ENCODE data around the gene COMMD10. TPM values are rescaled to one million over a fixed set of nuclear protein-coding genes. Genes with fewer than 3 reads are reported as not detected.

COMMD10 gene
- total and polyA plus RNA-seq, 2 of the 8 experiments (the other 6 are each of a cell fraction or from before 2014, with no cell fraction given) = 16.5 to 43.4 TPM

DNA sequence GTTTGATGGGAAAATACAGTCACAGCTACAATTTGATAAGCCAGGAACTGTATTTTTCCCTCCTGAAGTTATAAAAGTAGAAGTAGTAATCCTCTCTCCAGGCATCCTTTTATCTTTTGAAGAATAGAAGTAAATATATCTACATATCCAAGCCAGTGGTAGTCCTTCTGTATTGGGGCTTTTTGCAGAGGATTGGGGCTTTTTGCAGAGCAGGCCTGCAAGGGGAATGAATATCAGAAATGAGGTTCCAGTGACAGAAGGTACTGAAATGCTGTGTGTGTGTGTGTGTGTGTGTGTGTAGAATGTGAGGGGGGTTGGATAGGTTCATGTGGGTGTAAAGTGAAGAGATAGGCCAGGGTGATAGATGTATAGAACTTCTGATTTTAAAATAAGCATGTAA is 127.4 kb downstream of the COMMD10 start:
- Histone ChIP-seq H3K4me3 (ENCODE audit: extremely low read depth in 1 of 4, insufficient read depth in 2 of 4, low read depth in 3 of 4, low read length in 4 of 4) (no peak overlapping the region), H4K91ac (replicated peaks; ENCODE audit: insufficient read length, low read length) (no peak overlapping the region), H3K4me2 (ENCODE audit: insufficient read depth in 1 of 2, low read depth in 2 of 2, low read length in 2 of 2) (no peak overlapping the region), H3K36me3 (ENCODE audit: control insufficient read depth in 2 of 4, insufficient read depth in 4 of 4, low read length in 3 of 4) (no peaks in the 10 kb centered on the region), H2BK120ac (replicated peaks; ENCODE audit: low read depth, low read length) (no peak overlapping the region), H3K27me3 (replicated peaks in 1 of 4; ENCODE audit: control insufficient read depth in 3 of 4, extremely low read depth in 1 of 4, insufficient read depth in 3 of 4, low read length in 3 of 4) (no peaks in the 10 kb centered on the region), H4K8ac (ENCODE audit: extremely low read depth, insufficient read depth, low read length) (no peak overlapping the region), H4K5ac (ENCODE audit: insufficient read length, low read depth, low read length) (no peak overlapping the region), H3K14ac (ENCODE audit: insufficient read length) (no peak overlapping the region), H4K20me1 (replicated peaks in 1 of 2; ENCODE audit: control insufficient read depth in 1 of 2, insufficient read depth in 2 of 2, low read length in 2 of 2) (no peaks in the 10 kb centered on the region), H3K9ac (replicated peaks in 1 of 4; ENCODE audit: extremely low read depth in 1 of 4, low read depth in 3 of 4, low read length in 3 of 4) (no peak overlapping the region), H3K4ac (replicated peaks; ENCODE audit: insufficient read length, low read depth, low read length) (no peak overlapping the region), H2AK5ac (ENCODE audit: low read depth, low read length) (no peak overlapping the region), H3K56ac (replicated peaks; ENCODE audit: insufficient read length, low read depth, low read length) (peak overlapping the region; percentile 39), H2AFZ (ENCODE audit: low read length) (no peak overlapping the region), H2BK20ac (ENCODE audit: low read length) (no peak overlapping the region), H3K27ac (ENCODE audit: low read depth, low read length) (no peak overlapping the region), H3K79me1 (ENCODE audit: low read depth, low read length) (no peaks in the 10 kb centered on the region), H3K4me1 (replicated peaks in 1 of 4; ENCODE audit: control insufficient read depth in 3 of 4, insufficient read depth in 4 of 4, low read length in 3 of 4) (peaks cover 0 to 2% (median 0%) of the 10 kb centered on the region in 4 experiments; a peak in 1 of 7 replicates), H2BK5ac (ENCODE audit: low read depth, low read length) (no peak overlapping the region), H3K18ac (ENCODE audit: extremely low read depth, low read length) (no peak overlapping the region), H3K23ac (ENCODE audit: insufficient read length) (no peak overlapping the region), H2BK15ac (ENCODE audit: low read length) (no peak overlapping the region), H3K79me2 (ENCODE audit: control insufficient read depth in 1 of 2, insufficient read depth in 2 of 2, low read length in 2 of 2) (no peaks in the 10 kb centered on the region), H3K23me2 (ENCODE audit: low read depth, low read length) (peaks cover 2% of the 10 kb centered on the region; the same call in 1 of the 2 replicates), H2BK12ac (ENCODE audit: low read depth, low read length) (no peak overlapping the region), H3K9me3 (ENCODE audit: insufficient read depth in 2 of 2, low read depth in 1 of 2, low read length in 1 of 2) (no peaks in the 10 kb centered on the region)
- ChIA-PET POLR2A (ENCODE audit: partially characterized antibody) (no interaction called here), CTCF (ENCODE audit: partially characterized antibody) (interaction anchor here (1.0 kb wide), 1 partner anchor 146 kb away, joined by 3 read pairs; no protein-coding TSS in a partner anchor)
- FAIRE-seq (no peak), DNase-seq (ENCODE audit: low read depth in 1 of 2, low spot score in 2 of 2) (no peak)
- TF ChIP-seq SIRT6 (IDR thresholded peaks at IDR 0.05; ENCODE audit: low read length) = no peak
- TF ChIP-seq RNF2 (IDR thresholded peaks at IDR 0.05; ENCODE audit: borderline replicate concordance, low read depth, low read length, missing control alignments, poor library complexity, severe bottlenecking) = no peak
- no peak for TF ChIP-seq SRF (IDR thresholded peaks at IDR 0.05; ENCODE audit: low read depth, low read length)
- TF ChIP-seq CREB1 (IDR thresholded peaks at IDR 0.05) = no peak
- TF ChIP-seq NANOG (IDR thresholded peaks at IDR 0.05; ENCODE audit: insufficient read depth, low read depth, low read length, poor library complexity, severe bottlenecking) = no peak
- no peak for TF ChIP-seq PHF8 (conservative IDR thresholded peaks at IDR 0.05; ENCODE audit: low read depth, low read length)
- TF ChIP-seq POLR2A (IDR thresholded peaks at IDR 0.05; ENCODE audit: control extremely low read depth in 1 of 2, low read depth in 2 of 2, low read length in 2 of 2) = no peak
- no peak for TF ChIP-seq TEAD4 (IDR thresholded peaks at IDR 0.05; ENCODE audit: low read depth, low read length)
- TF ChIP-seq JUND (IDR thresholded peaks at IDR 0.05; ENCODE audit: low read length) = no peak
- TF ChIP-seq SIN3A (conservative IDR thresholded peaks at IDR 0.05 in 1 of 2, IDR thresholded peaks at IDR 0.05 in 1 of 2; ENCODE audit: low read depth in 1 of 2, low read length in 2 of 2) = no peak
- TF ChIP-seq SP2 (IDR thresholded peaks at IDR 0.05; ENCODE audit: low read length) = no peak
- TF ChIP-seq, protein P1, sequence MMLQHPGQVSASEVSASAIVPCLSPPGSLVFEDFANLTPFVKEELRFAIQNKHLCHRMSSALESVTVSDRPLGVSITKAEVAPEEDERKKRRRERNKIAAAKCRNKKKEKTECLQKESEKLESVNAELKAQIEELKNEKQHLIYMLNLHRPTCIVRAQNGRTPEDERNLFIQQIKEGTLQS (IDR thresholded peaks at IDR 0.05; ENCODE audit: insufficient read depth, low read depth, low read length) = no peak
- no peak for TF ChIP-seq POU5F1 (IDR thresholded peaks at IDR 0.05; ENCODE audit: low read depth, low read length)
- no peak for TF ChIP-seq SAP30 (IDR thresholded peaks at IDR 0.05; ENCODE audit: insufficient read depth, insufficient replicate concordance, low read length)
- TF ChIP-seq EZH2 (IDR thresholded peaks at IDR 0.05; ENCODE audit: low read depth, low read length, severe bottlenecking) = no peak

Measured in H1 (cell line).